A549 (cell line): ENCODE results near the gene SHISA6. TPM values are rescaled to one million over a fixed set of nuclear protein-coding genes. Genes with fewer than 3 reads are reported as not detected.

ENCODE experiments used
- ATAC-seq, 2 experiments: fragments of 200-7000 bp in 1 of 2; fragments of >200 bp in 1 of 2; cut with Nextera tagmentation in 1 of 2; cut with Tn5 transposase in 1 of 2; 3 replicates each; pipeline versions ENCODE4 v1.8.0 to v1.9.1; 2018 to 2020; ENCODE audit warnings: mild to moderate bottlenecking in 1 of 2, moderate library complexity in 1 of 2
- CTCF ChIA-PET: fragments of 300-600 bp; sonication (Branson Sonifier 250); formaldehyde crosslinking; extraction: SDS; loops from one replicate; lab custom pipeline; 2021; ENCODE audit warnings: antibody characterized with exemption, inconsistent platforms; lab: Yijun Ruan, JAX
- POLR2A ChIA-PET: fragments of 350-600 bp; formaldehyde crosslinking; extraction: SDS; loops from one replicate; lab custom pipeline; 2021; ENCODE audit warnings: antibody characterized with exemption, inconsistent platforms; lab: Yijun Ruan, JAX
- DNase-seq, 2 experiments: peaks; one replicate each; pipeline versions ENCODE4 v3.0.0 to v3.0.0-alpha.2; 2011 to 2016; ENCODE audit warnings: low read depth in 1 of 2, low spot score in 1 of 2
- FAIRE-seq: peaks from 2 replicates; lab custom pipeline; 2011; peaks lifted over from hg19 to GRCh38; lab: Jason Lieb, UNC
- H3K27ac ChIP-seq, 2 experiments: fragments of >200 bp; sonication (Bioruptor Twin); formaldehyde crosslinking; 3 replicates each; pipeline ENCODE4 v1.5.1; 2016 to 2017
- H3K4me1 ChIP-seq: fragments of >200 bp; sonication (Bioruptor Twin); formaldehyde crosslinking; 3 replicates; pipeline ENCODE4 v1.6.1; 2016
- H3K4me2 ChIP-seq: fragments of >200 bp; sonication (Bioruptor Twin); formaldehyde crosslinking; 3 replicates; pipeline ENCODE4 v1.6.1; 2016
- H3K4me3 ChIP-seq: fragments of >200 bp; sonication (Bioruptor Twin); formaldehyde crosslinking; 3 replicates; pipeline ENCODE4 v1.5.1; 2016
- H3K9me3 ChIP-seq: fragments of >200 bp; sonication (Bioruptor Twin); formaldehyde crosslinking; 3 replicates; pipeline ENCODE4 v1.6.1; 2016
- BCL3 ChIP-seq: fragments of >200 bp; sonication (Bioruptor Twin); formaldehyde crosslinking; IDR thresholded peaks from 3 replicates; pipeline ENCODE4 v1.6.1; 2016
- CEBPB ChIP-seq, 2 experiments: fragments of >200 bp in 1 of 2; sonication (Bioruptor Twin) in 1 of 2; formaldehyde crosslinking in 1 of 2; IDR thresholded peaks; 2 replicates each; pipeline ENCODE4 v1.6.1; 2012 to 2016
- E2F6 ChIP-seq: IDR thresholded peaks from 2 replicates; pipeline ENCODE4 v1.6.1; 2012; ENCODE audit warnings: low read depth, borderline replicate concordance
- EHF ChIP-seq: fragments of 250-450 bp; sonication (Bioruptor Pico); IDR thresholded peaks from 2 replicates; pipeline ENCODE4 v1.5.0; 2020; ENCODE audit warnings: mild to moderate bottlenecking
- FOSB ChIP-seq: fragments of 250-450 bp; sonication (Bioruptor Pico); IDR thresholded peaks from 2 replicates; pipeline ENCODE4 v1.5.0; 2020; ENCODE audit warnings: mild to moderate bottlenecking, moderate library complexity
- HDAC2 ChIP-seq: fragments of 200-600 bp; sonication (generic); IDR thresholded peaks from 2 replicates; pipeline ENCODE4 v1.6.1; 2016
- HEYL ChIP-seq: fragments of 250-450 bp; sonication (Bioruptor Pico); IDR thresholded peaks from 2 replicates; pipeline ENCODE4 v1.8.0; 2021; ENCODE audit warnings: mild to moderate bottlenecking, moderate library complexity
- HOXA7 ChIP-seq: fragments of 250-450 bp; sonication (Bioruptor Pico); IDR thresholded peaks from 2 replicates; pipeline ENCODE4 v1.5.0; 2020; ENCODE audit warnings: mild to moderate bottlenecking, moderate library complexity
- HOXB13 ChIP-seq: fragments of 250-450 bp; sonication (Bioruptor Pico); IDR thresholded peaks from 2 replicates; pipeline ENCODE4 v1.5.0; 2020; ENCODE audit warnings: low read depth, mild to moderate bottlenecking, moderate library complexity
- HOXB5 ChIP-seq: fragments of 250-450 bp; sonication (Bioruptor Pico); IDR thresholded peaks from 2 replicates; pipeline ENCODE4 v1.5.0; 2020; ENCODE audit warnings: mild to moderate bottlenecking, moderate library complexity
- JUNB ChIP-seq: fragments of >200 bp; sonication (Bioruptor Twin); formaldehyde crosslinking; IDR thresholded peaks from 2 replicates; pipeline ENCODE4 v1.6.1; 2016
- KDM1A ChIP-seq: fragments of 200-600 bp; sonication (generic); IDR thresholded peaks from 2 replicates; pipeline ENCODE4 v1.6.1; 2016; ENCODE audit warnings: low read depth, mild to moderate bottlenecking
- MAFK ChIP-seq: fragments of 450-650 bp; IDR thresholded peaks from 2 replicates; pipeline ENCODE4 v1.6.1; 2014; ENCODE audit not compliant: partially characterized antibody
- MAZ ChIP-seq: fragments of 150-350 bp; IDR thresholded peaks from 2 replicates; pipeline ENCODE4 v1.6.1; 2014; ENCODE audit warnings: antibody characterized with exemption, low read depth, low read length, borderline replicate concordance
- NR3C1 ChIP-seq: fragments of >200 bp; sonication (Bioruptor Twin); formaldehyde crosslinking; IDR thresholded peaks from 3 replicates; pipeline ENCODE4 v1.6.1; 2017
- PBX3 ChIP-seq: IDR thresholded peaks from 2 replicates; pipeline ENCODE4 v1.6.1; 2012
- POLR2AphosphoS2 ChIP-seq: conservative IDR thresholded peaks from 2 replicates; pipeline ENCODE4 v1.6.1; 2012; ENCODE audit warnings: low read length, improper control_type of control experiment, inconsistent platforms
- RCOR1 ChIP-seq: fragments of 150-350 bp; IDR thresholded peaks from 2 replicates; pipeline ENCODE4 v1.6.1; 2014; ENCODE audit warnings: antibody characterized with exemption, low read length, low read depth
- REST ChIP-seq: fragments of 200-600 bp; sonication (generic); IDR thresholded peaks from 2 replicates; pipeline ENCODE4 v1.6.1; 2016; ENCODE audit warnings: antibody characterized with exemption, mild to moderate bottlenecking, moderate library complexity
- RNF2 ChIP-seq: fragments of 200-600 bp; sonication (generic); IDR thresholded peaks from 2 replicates; pipeline ENCODE4 v1.6.1; 2016; ENCODE audit warnings: low read depth, mild to moderate bottlenecking, antibody characterized with exemption, moderate library complexity, borderline replicate concordance
- TP53 ChIP-seq: fragments of 250-450 bp; sonication (Bioruptor Pico); IDR thresholded peaks from 2 replicates; pipeline ENCODE4 v1.5.0; 2021; ENCODE audit warnings: mild to moderate bottlenecking, moderate library complexity
- USF2 ChIP-seq: fragments of 450-650 bp; IDR thresholded peaks from 2 replicates; pipeline ENCODE4 v1.6.1; 2014; ENCODE audit warnings: antibody characterized with exemption
- WGBS: methylation state at CpG from one replicate; pipeline ENCODE4 v1.1.6; 2017; ENCODE audit errors: missing lambda C conversion rate; 5-methylcytosine and 5-hydroxymethylcytosine counted together
- polyA plus RNA-seq, 4 experiments: library from polyadenylated mRNA; depleted of rRNA in 3 of 4; stranded (reverse); fragments of >200 nt; fragmentation: RNase III in 1 of 4; extraction: RNeasy Plus Mini Kit Qiagen cat#74134 plus additional on column Dnase treatment in 1 of 4; gene quantifications; 2 replicates in 3 of 4; 3 replicates in 1 of 4; pipeline ENCODE4 v1.2.3, GENCODE V29; 2011 to 2017

The SHISA6 gene
- polyA plus RNA-seq, 2 of the 4 experiments (the other 2 are of a cell fraction), result not detected

- H3K9me3 ChIP-seq, result peaks cover 7% of the 10 kb centered on the region; the same call in 2 of the 3 replicates
- ChIA-PET POLR2A (no interaction called here), CTCF (no interaction called here)
- H3K27ac ChIP-seq, result no peak overlapping the region
- FAIRE-seq, result no peak
- no peak for ATAC-seq
- no peak overlapping the region for H3K4me3 ChIP-seq
- no peak for DNase-seq
- no peak for TF ChIP-seq HOXB5 (CRISPR knock-in tag)
- TF ChIP-seq E2F6, result no peak
- no peak for TF ChIP-seq CEBPB (IDR thresholded peaks at IDR 0.05)
- no peak for TF ChIP-seq NR3C1
- TF ChIP-seq KDM1A, result no peak
- no peak for TF ChIP-seq JUNB
- TF ChIP-seq HOXB13, result no peak
- no peak for TF ChIP-seq HDAC2
- H3K4me2 ChIP-seq, result no peak overlapping the region
- no peaks in the 10 kb centered on the region for H3K4me1 ChIP-seq
- WGBS, result 26% methylated on average over 5 of the region's 5 CpGs
Observed at GRCh38 chr17:11318207-11318606, 77.2 kb downstream of the SHISA6 start.

- no peak overlapping the region for H3K27ac ChIP-seq
- H3K4me3 ChIP-seq, result no peak overlapping the region
- no peak for DNase-seq
- H3K4me2 ChIP-seq, result no peak overlapping the region
- TF ChIP-seq KDM1A (no peak), PBX3 (no peak), REST (no peak), NR3C1 (no peak), MAFK (no peak), HOXA7 (no peak), RCOR1 (no peak), TP53 (no peak), USF2 (no peak), RNF2 (no peak), HDAC2 (no peak), POLR2AphosphoS2 (no peak)
- POLR2A ChIA-PET, result no interaction called here
- CTCF ChIA-PET, result no interaction called here
- no peaks in the 10 kb centered on the region for H3K4me1 ChIP-seq
- no peak for FAIRE-seq
- no peak for ATAC-seq
- peaks cover 7% of the 10 kb centered on the region; the same call in 2 of the 3 replicates for H3K9me3 ChIP-seq
- WGBS, result 4% methylated on average over 3 of the region's 3 CpGs
Observed at GRCh38 chr17:11319894-11320293, 78.9 kb downstream of the SHISA6 start.

- no peak for ATAC-seq
- H3K4me3 ChIP-seq, result no peak overlapping the region
- no peak overlapping the region for H3K27ac ChIP-seq
- 15% methylated on average over 11 of the region's 11 CpGs for WGBS
- TF ChIP-seq FOSB (CRISPR knock-in tag) (no peak), EHF (no peak), RCOR1 (no peak), MAZ (no peak), HOXB5 (CRISPR knock-in tag) (no peak), HEYL (CRISPR knock-in tag) (no peak), BCL3 (no peak), CEBPB (IDR thresholded peaks at IDR 0.05) (no peak)
- ChIA-PET POLR2A (no interaction called here), CTCF (interaction anchor here (0.6 to 1.4 kb wide), 3 partner anchors 10 to 1865 kb away, joined by 3 to 6 read pairs (median 4); no protein-coding TSS in a partner anchor)
- no peak for FAIRE-seq
- no peak overlapping the region for H3K4me2 ChIP-seq
- DNase-seq, result no peak
- H3K4me1 ChIP-seq, result no peaks in the 10 kb centered on the region
- H3K9me3 ChIP-seq, result peaks cover 7% of the 10 kb centered on the region; the same call in 2 of the 3 replicates
Observed at GRCh38 chr17:11324021-11324420, 83.0 kb downstream of the SHISA6 start.
